Small intestine (tissue), 7 donors: Measurements from ENCODE around the gene TTC23L. TPM values are rescaled to one million over a fixed set of nuclear protein-coding genes. Genes with fewer than 3 reads are reported as not detected.

ENCODE experiments used
- DNase-seq, 2 donors: peaks; one replicate each; pipeline versions ENCODE4 v3.0.0 to v3.0.0-alpha.2; 2013
- FAIRE-seq: peaks from 2 replicates; lab custom pipeline; 2012; peaks lifted over from hg19 to GRCh38; lab: Jason Lieb, UNC
- H3K27ac ChIP-seq, 3 donors: one replicate each; pipeline ENCODE4 v1.5.1; 2013; ENCODE audit warnings: low read length in 2 of 3, mild to moderate bottlenecking in 2 of 3, control low read depth in 1 of 3, inconsistent platforms in 1 of 3, low read depth in 1 of 3, moderate library complexity in 1 of 3
- H3K27me3 ChIP-seq, 3 donors: one replicate each; pipeline ENCODE4 v1.6.1; 2013; ENCODE audit warnings: low read length in 3 of 3, inconsistent platforms in 1 of 3; ENCODE audit not compliant: control insufficient read depth in 3 of 3, insufficient read depth in 3 of 3
- H3K36me3 ChIP-seq, 3 donors: one replicate each; pipeline ENCODE4 v1.6.1; 2013; ENCODE audit warnings: low read length in 3 of 3, inconsistent platforms in 1 of 3, low read depth in 1 of 3, mild to moderate bottlenecking in 1 of 3, moderate library complexity in 1 of 3; ENCODE audit not compliant: control insufficient read depth in 3 of 3, insufficient read depth in 2 of 3
- H3K4me1 ChIP-seq, 3 donors: one replicate each; pipeline ENCODE4 v1.6.1; 2013; ENCODE audit warnings: low read length in 2 of 3, inconsistent platforms in 1 of 3, low read depth in 1 of 3, mild to moderate bottlenecking in 1 of 3, moderate library complexity in 1 of 3; ENCODE audit not compliant: control insufficient read depth in 3 of 3, insufficient read depth in 2 of 3
- H3K4me3 ChIP-seq, 3 donors: one replicate each; pipeline ENCODE4 v1.5.1; 2013; ENCODE audit warnings: low read length in 3 of 3, control low read depth in 1 of 3, inconsistent platforms in 1 of 3, low read depth in 1 of 3, mild to moderate bottlenecking in 1 of 3, moderate library complexity in 1 of 3
- H3K9me3 ChIP-seq, 2 donors: one replicate each; pipeline ENCODE4 v1.6.1; 2013; ENCODE audit warnings: low read depth in 1 of 2, low read length in 1 of 2; ENCODE audit not compliant: control insufficient read depth in 2 of 2, insufficient read depth in 1 of 2
- WGBS, 3 donors: extraction: QIAGEN DNeasy Blood & Tissue Kit; methylation state at CpG; one replicate each; pipeline ENCODE4 v1.1.7; 2013; 5-methylcytosine and 5-hydroxymethylcytosine counted together
- polyA plus RNA-seq, 4 donors: library from polyadenylated mRNA; stranded (reverse) in 3 of 4; unstranded in 1 of 4; fragments of 200-250 nt in 3 of 4; fragments of 120-200 nt in 1 of 4; gene quantifications; one replicate each; pipeline versions ENCODE4 v1.2.1 to v1.2.3, GENCODE V29; 2013
- donor health status: healthy with polysubstance abuse.
- donor health status: control.
- donor health status: control.
- donor health status: Bipolar disorder and iron deficiency.
- donor health status: healthy.

Gene TTC23L
- polyA plus RNA-seq, 4 donors, result 0.27 to 0.87 TPM; not detected in 2

DNA sequence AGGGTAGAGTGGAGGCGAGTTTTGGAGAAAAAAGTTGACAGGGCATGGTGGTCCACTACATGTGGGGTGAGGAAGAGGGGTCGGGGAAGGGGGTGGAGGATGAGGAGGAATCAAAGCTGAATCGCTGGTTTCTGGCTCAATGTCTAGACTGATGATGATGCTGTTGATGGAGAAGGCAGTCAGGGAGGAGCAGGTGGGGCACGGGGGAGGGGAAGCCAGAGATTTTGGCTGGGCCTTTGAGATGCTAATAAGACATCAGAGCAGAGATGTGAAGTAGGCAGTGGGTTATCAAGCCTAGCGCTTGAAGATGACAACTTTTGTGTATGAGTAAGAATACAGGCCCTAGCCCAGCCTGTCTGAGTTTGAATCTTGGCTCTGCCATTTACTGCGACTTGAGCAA is 32.4 kb upstream of the TTC23L start:
- FAIRE-seq, result no peak
- H3K9me3 ChIP-seq, result peaks cover 0 to 2% of the 10 kb centered on the region in 2 donors
- H3K36me3 ChIP-seq, result peaks cover 0 to 10% (median 2%) of the 10 kb centered on the region in 3 donors
- no peaks in the 10 kb centered on the region for H3K27me3 ChIP-seq
- no peak for DNase-seq
- H3K27ac ChIP-seq, result no peak overlapping the region
- 91 to 96% (median 92%) methylated on average over 6 of the region's 6 CpGs for WGBS, 3 donors
- H3K4me3 ChIP-seq, result no peak overlapping the region
- H3K4me1 ChIP-seq, result peaks cover 0 to 2% (median 0%) of the 10 kb centered on the region in 3 donors

DNA sequence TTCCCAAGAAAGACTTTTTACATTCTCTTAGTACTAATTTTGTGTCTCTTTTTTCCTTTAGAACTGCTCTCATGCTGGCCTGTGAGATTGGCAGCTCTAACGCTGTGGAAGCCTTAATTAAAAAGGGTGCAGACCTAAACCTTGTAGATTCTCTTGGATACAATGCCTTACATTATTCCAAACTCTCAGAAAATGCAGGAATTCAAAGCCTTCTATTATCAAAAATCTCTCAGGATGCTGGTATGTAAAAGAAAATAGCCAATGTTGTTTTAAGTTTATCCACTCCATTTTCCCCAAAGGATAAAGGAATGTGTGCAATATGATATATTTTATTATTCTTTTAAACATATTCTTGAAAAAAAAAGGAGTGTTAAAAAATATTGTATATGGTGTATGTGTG is 27.3 kb upstream of the TTC23L start:
- peaks cover 0 to 8% (median 0%) of the 10 kb centered on the region in 3 donors for H3K36me3 ChIP-seq
- no peaks in the 10 kb centered on the region for H3K27me3 ChIP-seq
- no peak overlapping the region for H3K27ac ChIP-seq
- FAIRE-seq, result no peak
- WGBS, 3 donors, result 82 to 89% (median 86%) methylated on average over 1 of the region's 1 CpG
- H3K9me3 ChIP-seq, result no peaks in the 10 kb centered on the region
- H3K4me3 ChIP-seq, result no peak overlapping the region
- DNase-seq, result no peak
- peaks cover 0 to 2% (median 0%) of the 10 kb centered on the region in 3 donors for H3K4me1 ChIP-seq

GRCh38 chr5:34813509-34813908 is 25.5 kb upstream of the TTC23L start:
- Histone ChIP-seq H3K27ac (no peak overlapping the region), H3K4me3 (no peak overlapping the region), H3K4me1 (no peaks in the 10 kb centered on the region), H3K27me3 (no peaks in the 10 kb centered on the region), H3K36me3 (peaks cover 0 to 8% (median 0%) of the 10 kb centered on the region in 3 donors), H3K9me3 (no peaks in the 10 kb centered on the region)
- WGBS, 3 donors, result 80 to 91% (median 85%) methylated on average over 3 of the region's 3 CpGs
- FAIRE-seq (no peak), DNase-seq (no peak)

DNA sequence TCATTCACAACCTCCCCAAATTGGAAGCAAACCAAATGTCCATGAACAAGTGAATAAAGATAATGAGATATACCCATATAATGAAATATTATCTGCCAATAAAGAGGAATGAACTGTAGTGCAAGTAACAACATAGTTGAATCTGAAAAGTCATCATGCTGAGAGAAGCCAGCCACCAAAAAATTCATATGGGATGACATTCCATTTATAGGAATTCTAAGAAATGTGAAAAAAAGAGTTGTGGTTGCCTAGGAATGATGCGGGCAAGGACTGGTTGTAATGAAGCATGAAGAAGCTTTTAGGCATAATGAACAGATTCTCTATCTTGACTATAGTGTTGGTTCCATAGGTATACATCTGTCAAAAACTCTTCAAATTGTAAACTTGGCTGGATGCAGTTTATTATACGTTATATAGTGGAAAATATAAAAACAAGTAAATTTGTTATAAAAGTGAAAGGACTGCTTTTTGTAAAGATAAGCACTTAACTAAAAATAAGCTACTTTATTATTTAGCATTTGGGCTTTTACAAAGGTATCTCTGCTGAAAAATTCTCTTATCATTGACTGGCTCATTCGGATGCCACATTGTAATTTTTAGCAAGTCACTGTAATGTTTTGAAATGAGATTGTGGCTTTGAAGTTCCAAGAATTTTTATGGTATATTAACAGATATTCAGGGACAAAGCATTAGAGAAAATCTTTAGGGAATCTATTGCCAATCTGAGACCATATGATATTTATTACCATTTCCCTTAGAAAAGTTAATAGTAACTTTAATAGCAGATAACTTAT is 21.2 kb upstream of the TTC23L start:
- no peak for FAIRE-seq

DNA sequence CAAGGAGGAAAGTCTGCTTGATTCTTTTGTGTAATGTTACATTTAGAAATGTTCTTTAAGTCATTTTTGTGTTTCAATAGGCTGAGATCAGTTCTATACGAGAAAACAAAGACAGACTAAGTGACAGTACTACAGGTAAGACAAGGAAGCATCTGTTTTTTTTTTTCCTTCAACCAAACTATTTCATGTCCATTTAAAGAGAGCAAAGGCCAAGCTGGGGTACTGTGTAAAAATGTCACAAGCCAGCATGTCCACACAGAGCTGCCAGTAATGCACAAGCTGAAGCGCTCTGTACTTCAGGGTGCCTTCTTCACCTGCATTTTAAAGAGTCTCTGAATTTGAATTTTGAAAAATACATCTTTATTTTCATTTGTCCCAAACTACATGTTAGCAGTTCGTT is 20.2 kb upstream of the TTC23L start:
- no peak overlapping the region for H3K4me3 ChIP-seq
- FAIRE-seq (no peak), DNase-seq (no peak)
- H3K27ac ChIP-seq, result no peak overlapping the region
- H3K9me3 ChIP-seq, result no peaks in the 10 kb centered on the region
- H3K4me1 ChIP-seq, result no peaks in the 10 kb centered on the region
- 81 to 90% (median 86%) methylated on average over 3 of the region's 3 CpGs for WGBS, 3 donors
- H3K27me3 ChIP-seq, result no peaks in the 10 kb centered on the region
- peaks cover 0 to 8% (median 0%) of the 10 kb centered on the region in 3 donors for H3K36me3 ChIP-seq

More for the DNA sequence above, 21.2 kb upstream of the TTC23L start:
- Histone ChIP-seq H3K4me1 (no peaks in the 10 kb centered on the region), H3K27me3 (no peaks in the 10 kb centered on the region), H3K36me3 (peaks cover 0 to 6% (median 0%) of the 10 kb centered on the region in 3 donors), H3K27ac (no peak overlapping the region), H3K4me3 (no peak overlapping the region), H3K9me3 (no peaks in the 10 kb centered on the region)
- WGBS, 3 donors, result 89 to 94% (median 92%) methylated on average over 3 of the region's 3 CpGs
- no peak for DNase-seq

DNA sequence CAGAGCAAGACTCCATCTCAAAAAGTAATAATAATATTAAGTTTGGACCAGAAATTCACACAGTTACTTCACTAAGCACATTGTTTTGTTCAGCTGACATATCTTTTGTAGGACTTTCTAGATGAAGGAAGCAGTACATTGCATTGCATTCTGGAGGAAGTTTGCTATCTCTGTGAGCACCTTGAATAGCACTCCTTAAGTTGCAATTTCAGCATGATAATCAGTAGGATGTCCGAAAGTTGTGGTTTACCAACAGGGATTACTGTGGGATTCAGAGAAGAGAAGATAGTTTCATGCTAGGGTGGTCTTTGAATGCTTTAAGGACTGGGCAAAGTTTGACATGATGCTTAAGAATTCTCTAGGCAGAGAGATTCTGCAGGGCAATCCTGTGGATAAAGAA is 18.4 kb upstream of the TTC23L start:
- DNase-seq (no peak), FAIRE-seq (no peak)
- H3K4me3 ChIP-seq, result no peak overlapping the region
- H3K4me1 ChIP-seq, result no peaks in the 10 kb centered on the region
- no peaks in the 10 kb centered on the region for H3K27me3 ChIP-seq
- no peaks in the 10 kb centered on the region for H3K9me3 ChIP-seq
- H3K36me3 ChIP-seq, result peaks cover 0 to 9% (median 0%) of the 10 kb centered on the region in 3 donors
- WGBS, 3 donors, result 88 to 94% (median 89%) methylated on average over 1 of the region's 1 CpG
- H3K27ac ChIP-seq, result no peak overlapping the region

DNA sequence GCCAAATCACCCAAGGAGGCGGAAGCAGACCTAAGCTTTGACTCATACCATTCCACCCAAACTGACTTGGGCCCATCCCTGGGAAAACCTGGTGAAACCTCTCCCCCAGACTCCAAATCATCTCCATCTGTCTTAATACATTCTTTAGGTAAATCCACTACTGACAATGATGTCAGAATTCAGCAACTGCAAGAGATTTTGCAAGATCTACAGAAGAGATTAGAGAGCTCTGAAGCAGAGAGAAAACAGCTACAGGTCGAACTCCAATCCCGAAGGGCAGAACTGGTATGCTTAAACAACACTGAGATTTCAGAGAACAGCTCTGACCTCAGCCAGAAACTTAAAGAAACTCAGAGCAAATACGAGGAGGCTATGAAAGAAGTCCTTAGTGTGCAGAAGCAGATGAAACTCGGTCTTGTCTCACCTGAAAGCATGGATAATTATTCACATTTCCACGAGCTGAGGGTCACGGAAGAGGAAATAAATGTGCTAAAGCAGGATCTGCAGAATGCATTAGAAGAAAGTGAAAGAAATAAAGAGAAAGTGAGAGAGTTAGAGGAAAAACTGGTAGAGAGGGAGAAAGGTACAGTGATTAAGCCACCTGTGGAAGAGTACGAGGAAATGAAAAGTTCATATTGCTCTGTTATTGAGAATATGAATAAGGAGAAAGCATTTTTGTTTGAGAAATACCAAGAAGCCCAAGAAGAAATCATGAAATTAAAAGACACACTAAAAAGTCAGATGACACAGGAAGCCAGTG is 15.8 kb upstream of the TTC23L start:
- Histone ChIP-seq H3K9me3 (no peaks in the 10 kb centered on the region), H3K27ac (no peak overlapping the region), H3K27me3 (no peaks in the 10 kb centered on the region), H3K4me1 (no peaks in the 10 kb centered on the region), H3K36me3 (peaks cover 0 to 16% (median 0%) of the 10 kb centered on the region in 3 donors), H3K4me3 (no peak overlapping the region)
- WGBS, 3 donors, result 91 to 94% (median 92%) methylated on average over 8 of the region's 8 CpGs
- FAIRE-seq (no peak), DNase-seq (no peak)

GRCh38 chr5:34826347-34826746 is 12.6 kb upstream of the TTC23L start:
- WGBS, 3 donors, result 52 to 86% (median 67%) methylated on average over 6 of the region's 6 CpGs
- H3K36me3 ChIP-seq, result peaks cover 0 to 26% (median 0%) of the 10 kb centered on the region in 3 donors
- H3K27me3 ChIP-seq, result no peaks in the 10 kb centered on the region
- DNase-seq, result no peak
- H3K4me3 ChIP-seq, result no peak overlapping the region
- no peak for FAIRE-seq
- no peak overlapping the region for H3K27ac ChIP-seq
- H3K9me3 ChIP-seq, result no peaks in the 10 kb centered on the region
- H3K4me1 ChIP-seq, result no peaks in the 10 kb centered on the region
